Suppressor macrophage (primary cell): ENCODE data around the gene SCPEP1.

Experiments
- DNase-seq, 4 experiments: peaks; one replicate each; pipeline ENCODE4 v3.0.0-alpha.2; 2020 to 2022

SCPEP1 gene

GRCh38 chr17:57043276-57043675 lies 65.3 kb downstream of the SCPEP1 start:
- no peak for DNase-seq

- DNase-seq: peak in 3 of 4 experiments; percentile 36 to 39 (median 39)
These were observed 67.3 kb downstream of the SCPEP1 start for GRCh38 chr17:57044976-57045867.

- peak; percentile 81 to 94 (median 86) for DNase-seq
These were observed 68.2 kb downstream of the SCPEP1 start for GRCh38 chr17:57045868-57046704.

- DNase-seq: peak; percentile 67 to 80 (median 78)
These were observed 68.8 kb downstream of the SCPEP1 start for GRCh38 chr17:57046749-57047148.

- DNase-seq: no peak
These were observed 70.2 kb downstream of the SCPEP1 start for GRCh38 chr17:57048096-57048495.

GRCh38 chr17:57050306-57050705 lies 72.4 kb downstream of the SCPEP1 start:
- peak in 3 of 4 experiments; percentile 34 to 62 (median 35) for DNase-seq

GRCh38 chr17:57051886-57052361 lies 74.0 kb downstream of the SCPEP1 start:
- DNase-seq: no peak
